Measurements from ENCODE around the gene RASSF1.
A peak's percentile ranks its signal among the peaks of the same experiment; 100 is the strongest.

RASSF1 gene

DNA sequence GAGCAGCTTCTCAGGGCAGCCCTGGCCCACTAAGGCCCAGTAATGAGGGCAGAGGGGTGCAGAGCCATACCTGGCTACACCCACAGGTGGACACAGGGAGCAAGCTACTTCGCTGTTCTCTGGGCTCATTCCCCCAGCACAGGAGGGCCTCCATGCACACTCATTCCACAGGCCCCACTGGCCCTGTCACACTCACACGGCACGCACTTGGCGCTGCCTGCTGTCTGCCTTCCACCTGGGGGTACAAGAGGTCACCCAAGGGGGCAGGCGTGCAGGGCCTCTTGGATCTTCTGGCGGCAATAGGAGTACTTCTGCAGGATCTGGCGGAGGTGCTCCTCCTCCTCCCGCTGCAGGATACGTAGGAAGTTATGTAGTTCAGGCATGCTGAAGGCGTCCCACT, 10.3 kb downstream of the RASSF1 start:
- ChIA-PET CTCF (interaction anchor here (1.3 to 3.5 kb wide), 4 partner anchors 7 to 52 kb away, joined by 3 to 21 read pairs (median 4); partner anchors contain the start of gene RASSF1), POLR2A (no interaction called here)
- DNase-seq = no peak
- H3K27ac ChIP-seq (ENCODE audit: insufficient read depth in 1 of 2, low read depth in 1 of 2, low read length in 2 of 2, poor library complexity in 1 of 2, severe bottlenecking in 2 of 2) = no peak overlapping the region
- 97% methylated on average over 10 of the region's 10 CpGs for WGBS (ENCODE audit: insufficient coverage)
- no peak overlapping the region for H3K4me3 ChIP-seq (ENCODE audit: control insufficient read depth in 1 of 7, extremely low read depth in 1 of 7, insufficient read depth in 4 of 7, low read depth in 2 of 7, low read length in 6 of 7)
- H3K27me3 ChIP-seq (replicated peaks in 2 of 5; ENCODE audit: control insufficient read depth in 4 of 5, insufficient read depth in 5 of 5, low read length in 4 of 5) = no peaks in the 10 kb centered on the region
- peaks cover 5 to 59% (median 52%) of the 10 kb centered on the region in 4 experiments for H3K36me3 ChIP-seq (ENCODE audit: control insufficient read depth in 4 of 4, insufficient read depth in 4 of 4, low read length in 3 of 4)
- peaks cover 0 to 39% (median 31%) of the 10 kb centered on the region in 4 experiments for H3K4me1 ChIP-seq (ENCODE audit: control extremely low read depth in 1 of 4, control insufficient read depth in 4 of 4, insufficient read depth in 4 of 4, low read length in 3 of 4)
- H3K9me3 ChIP-seq (ENCODE audit: control extremely low read depth in 1 of 5, control insufficient read depth in 4 of 5, insufficient read depth in 2 of 5, low read depth in 1 of 5, low read length in 4 of 5) = no peaks in the 10 kb centered on the region

DNA sequence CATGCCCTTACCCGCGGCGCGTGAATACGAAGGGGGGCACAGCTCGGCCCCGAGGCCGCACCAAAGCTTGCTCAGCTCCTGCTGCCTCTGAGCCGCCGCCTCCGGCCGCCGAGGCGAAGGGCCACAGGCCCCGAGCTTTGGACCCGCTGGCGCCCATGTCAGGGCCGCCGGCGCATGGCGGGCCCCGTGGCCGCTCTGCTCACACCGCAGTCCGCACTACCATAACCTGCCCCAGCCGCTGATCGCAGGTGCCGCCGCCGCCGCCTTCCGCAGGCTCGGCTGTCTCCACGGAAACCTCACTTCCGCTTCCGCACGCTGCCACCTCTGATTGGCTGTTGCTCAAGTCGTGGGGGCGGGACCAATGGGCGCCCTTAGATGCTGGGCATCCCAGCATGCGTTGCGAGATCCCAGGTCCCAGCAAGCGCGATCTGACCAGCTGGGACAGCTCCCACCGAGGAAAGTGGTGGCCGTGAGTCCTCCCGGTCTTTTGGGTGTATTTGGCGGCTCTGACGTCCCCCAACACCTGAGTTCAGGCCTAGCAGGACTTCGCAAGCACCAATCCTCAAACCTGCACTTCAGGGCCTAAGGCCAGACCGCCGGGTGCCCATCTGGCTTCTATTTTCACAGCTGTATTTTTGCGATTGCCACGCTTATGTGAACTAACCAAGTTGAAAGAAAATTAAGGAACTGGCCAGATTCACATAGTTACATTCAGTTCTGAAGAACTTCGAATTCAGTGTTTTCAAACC, 12.5 kb downstream of the RASSF1 start, which contains the start of gene TUSC2:
TSS of gene TUSC2 (minus strand) at position 281 of the 749 bp plus-strand sequence. CDS start at position 157, 124 bp downstream.
- H3K27me3 ChIP-seq (replicated peaks in 2 of 5; ENCODE audit: control insufficient read depth in 4 of 5, insufficient read depth in 5 of 5, low read length in 4 of 5) = no peaks in the 10 kb centered on the region
- peak within 1 kb of the TSS; percentile 67 to 87 for H3K27ac ChIP-seq (ENCODE audit: insufficient read depth in 1 of 2, low read depth in 1 of 2, low read length in 2 of 2, poor library complexity in 1 of 2, severe bottlenecking in 2 of 2)
- peaks cover 5 to 47% (median 43%) of the 10 kb centered on the region in 4 experiments for H3K36me3 ChIP-seq (ENCODE audit: control insufficient read depth in 4 of 4, insufficient read depth in 4 of 4, low read length in 3 of 4)
- CTCF ChIA-PET = interaction anchor here (1.0 to 3.5 kb wide), 13 partner anchors 9 to 136 kb away, joined by 3 to 21 read pairs (median 5); partner anchors contain the start of genes GNAT1, HYAL1, HYAL3 and NAA80
- no peaks in the 10 kb centered on the region for H3K9me3 ChIP-seq (ENCODE audit: control extremely low read depth in 1 of 5, control insufficient read depth in 4 of 5, insufficient read depth in 2 of 5, low read depth in 1 of 5, low read length in 4 of 5)
- peak; percentile 96 to 98 (median 97) for DNase-seq
- POLR2A ChIA-PET = interaction anchor here (0.6 to 2.3 kb wide), 7 partner anchors 10 to 1172 kb away, joined by 3 to 31 read pairs (median 5); partner anchors contain the start of genes HYAL1, HYAL3, NAA80 and RASSF1
- peak within 1 kb of the TSS; percentile 67 to 94 (median 84) for H3K4me3 ChIP-seq (ENCODE audit: control insufficient read depth in 1 of 7, extremely low read depth in 1 of 7, insufficient read depth in 4 of 7, low read depth in 2 of 7, low read length in 6 of 7)
- peaks cover 0 to 40% (median 28%) of the 10 kb centered on the region in 4 experiments for H3K4me1 ChIP-seq (ENCODE audit: control extremely low read depth in 1 of 4, control insufficient read depth in 4 of 4, insufficient read depth in 4 of 4, low read length in 3 of 4)
- 3% methylated on average over 49 of the region's 55 CpGs for WGBS (ENCODE audit: insufficient coverage)

DNA sequence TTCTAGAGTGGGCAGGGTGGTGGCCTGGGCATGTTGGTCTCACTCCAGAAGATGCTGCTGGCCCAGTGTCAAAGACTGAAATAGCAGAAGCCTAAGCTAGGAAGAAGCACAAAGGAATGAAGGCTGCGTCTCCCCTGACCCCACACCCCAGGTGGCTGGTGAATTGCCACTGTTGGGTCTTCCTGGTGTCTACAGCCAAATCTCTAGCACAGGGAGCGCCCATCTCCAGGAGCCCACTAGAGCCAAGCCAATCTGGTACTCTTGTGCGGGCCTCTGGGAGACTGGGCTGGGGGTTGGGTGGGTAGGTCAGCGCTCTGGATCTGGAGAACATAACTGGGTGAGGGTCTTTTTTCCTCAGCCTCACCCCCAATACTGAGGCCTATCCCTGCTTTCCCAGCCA, 13.5 kb downstream of the RASSF1 start:
- 83% methylated on average over 1 of the region's 4 CpGs for WGBS (ENCODE audit: insufficient coverage)
- CTCF ChIA-PET = interaction anchor here (0.9 to 3.5 kb wide), 11 partner anchors 8 to 135 kb away, joined by 3 to 21 read pairs (median 5); partner anchors contain the start of genes GNAT1, HYAL1, HYAL3 and NAA80

DNA sequence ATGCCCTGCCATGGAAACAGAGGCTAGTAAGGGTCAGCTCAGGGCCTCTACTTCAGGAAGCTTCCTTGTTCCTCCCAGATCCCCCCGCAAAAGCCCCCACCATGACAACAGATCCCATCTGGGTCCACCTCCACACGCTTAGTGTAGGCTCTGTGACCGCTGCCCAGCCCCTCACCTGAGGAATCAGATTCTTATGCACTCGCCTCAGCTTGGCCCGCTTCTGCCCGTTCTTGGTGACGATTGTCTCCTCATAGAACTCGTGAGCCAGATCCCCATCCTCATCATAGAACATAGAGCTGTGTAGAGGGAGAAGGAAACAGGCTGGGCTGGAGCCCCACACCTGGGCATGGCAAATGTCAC, 14.5 kb downstream of the RASSF1 start:
- WGBS (ENCODE audit: insufficient coverage) = 94% methylated on average over 3 of the region's 8 CpGs
- POLR2A ChIA-PET = no interaction called here
- CTCF ChIA-PET = interaction anchor here (0.9 to 4.2 kb wide), 5 partner anchors 8 to 66 kb away, joined by 3 to 16 read pairs (median 4); no protein-coding TSS in a partner anchor
- Histone ChIP-seq H3K4me3 (ENCODE audit: control insufficient read depth in 1 of 7, extremely low read depth in 1 of 7, insufficient read depth in 4 of 7, low read depth in 2 of 7, low read length in 6 of 7) (no peak overlapping the region), H3K27me3 (replicated peaks in 2 of 5; ENCODE audit: control insufficient read depth in 4 of 5, insufficient read depth in 5 of 5, low read length in 4 of 5) (no peaks in the 10 kb centered on the region), H3K27ac (ENCODE audit: insufficient read depth in 1 of 2, low read depth in 1 of 2, low read length in 2 of 2, poor library complexity in 1 of 2, severe bottlenecking in 2 of 2) (peak overlapping the region in 1 of 2 experiments; percentile 0), H3K36me3 (ENCODE audit: control insufficient read depth in 4 of 4, insufficient read depth in 4 of 4, low read length in 3 of 4) (peaks cover 3 to 31% (median 28%) of the 10 kb centered on the region in 4 experiments), H3K4me1 (ENCODE audit: control extremely low read depth in 1 of 4, control insufficient read depth in 4 of 4, insufficient read depth in 4 of 4, low read length in 3 of 4) (peaks cover 0 to 59% (median 42%) of the 10 kb centered on the region in 4 experiments), H3K9me3 (ENCODE audit: control extremely low read depth in 1 of 5, control insufficient read depth in 4 of 5, insufficient read depth in 2 of 5, low read depth in 1 of 5, low read length in 4 of 5) (no peaks in the 10 kb centered on the region)
- no peak for DNase-seq

More for the DNA sequence above, 13.5 kb downstream of the RASSF1 start:
- Histone ChIP-seq H3K36me3 (ENCODE audit: control insufficient read depth in 4 of 4, insufficient read depth in 4 of 4, low read length in 3 of 4) (peaks cover 5 to 41% (median 37%) of the 10 kb centered on the region in 4 experiments), H3K27me3 (replicated peaks in 2 of 5; ENCODE audit: control insufficient read depth in 4 of 5, insufficient read depth in 5 of 5, low read length in 4 of 5) (no peaks in the 10 kb centered on the region), H3K4me1 (ENCODE audit: control extremely low read depth in 1 of 4, control insufficient read depth in 4 of 4, insufficient read depth in 4 of 4, low read length in 3 of 4) (peaks cover 0 to 49% (median 37%) of the 10 kb centered on the region in 4 experiments), H3K9me3 (ENCODE audit: control extremely low read depth in 1 of 5, control insufficient read depth in 4 of 5, insufficient read depth in 2 of 5, low read depth in 1 of 5, low read length in 4 of 5) (no peaks in the 10 kb centered on the region), H3K27ac (ENCODE audit: insufficient read depth in 1 of 2, low read depth in 1 of 2, low read length in 2 of 2, poor library complexity in 1 of 2, severe bottlenecking in 2 of 2) (peak overlapping the region; percentile 67 to 87), H3K4me3 (ENCODE audit: control insufficient read depth in 1 of 7, extremely low read depth in 1 of 7, insufficient read depth in 4 of 7, low read depth in 2 of 7, low read length in 6 of 7) (peak overlapping the region in 6 of 7 experiments; percentile 67 to 94 (median 86))
- no peak for DNase-seq
- POLR2A ChIA-PET = interaction anchor here (0.9 to 2.3 kb wide), 3 partner anchors 11 to 63 kb away, joined by 5 to 31 read pairs (median 7); partner anchors contain the start of gene HYAL1

DNA sequence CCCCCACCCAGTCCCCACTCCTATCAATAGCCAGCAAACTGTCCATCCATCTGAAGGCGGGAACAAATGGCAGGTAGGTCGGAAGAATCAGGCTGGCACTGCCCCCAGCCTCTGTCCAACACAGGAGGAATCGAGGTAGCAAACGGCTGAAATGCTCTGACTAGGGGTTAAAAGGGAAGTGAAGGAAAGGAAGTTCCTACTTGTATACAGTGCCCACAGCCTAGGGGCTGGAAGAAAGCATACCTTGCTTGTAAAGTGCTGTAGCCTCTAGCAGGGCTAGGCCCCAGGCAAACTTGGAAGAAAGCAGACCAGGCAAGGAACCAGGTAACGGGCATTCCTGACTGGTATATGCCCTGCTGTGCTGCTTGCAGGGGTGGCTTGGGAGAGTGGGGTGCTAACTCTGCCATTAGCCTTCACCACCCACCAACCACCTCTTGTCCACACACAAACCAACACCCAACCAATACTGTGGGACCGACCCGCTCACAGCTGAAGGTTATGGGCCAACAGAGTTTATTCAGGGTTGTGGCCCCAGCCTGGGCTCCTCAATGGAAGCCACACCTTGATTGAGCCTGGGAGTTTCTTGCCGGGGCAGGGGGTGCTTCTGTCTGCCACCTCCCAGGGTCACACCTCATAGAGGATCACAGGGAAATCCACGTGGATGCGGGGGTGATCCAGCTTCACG, 15.0 kb downstream of the RASSF1 start:
- Histone ChIP-seq H3K27ac (ENCODE audit: insufficient read depth in 1 of 2, low read depth in 1 of 2, low read length in 2 of 2, poor library complexity in 1 of 2, severe bottlenecking in 2 of 2) (peak overlapping the region in 1 of 2 experiments; percentile 0), H3K4me3 (ENCODE audit: control insufficient read depth in 1 of 7, extremely low read depth in 1 of 7, insufficient read depth in 4 of 7, low read depth in 2 of 7, low read length in 6 of 7) (no peak overlapping the region), H3K27me3 (replicated peaks in 2 of 5; ENCODE audit: control insufficient read depth in 4 of 5, insufficient read depth in 5 of 5, low read length in 4 of 5) (no peaks in the 10 kb centered on the region), H3K9me3 (ENCODE audit: control extremely low read depth in 1 of 5, control insufficient read depth in 4 of 5, insufficient read depth in 2 of 5, low read depth in 1 of 5, low read length in 4 of 5) (no peaks in the 10 kb centered on the region), H3K4me1 (ENCODE audit: control extremely low read depth in 1 of 4, control insufficient read depth in 4 of 4, insufficient read depth in 4 of 4, low read length in 3 of 4) (peaks cover 0 to 64% (median 45%) of the 10 kb centered on the region in 4 experiments), H3K36me3 (ENCODE audit: control insufficient read depth in 4 of 4, insufficient read depth in 4 of 4, low read length in 3 of 4) (peaks cover 3 to 26% (median 22%) of the 10 kb centered on the region in 4 experiments)
- 76% methylated on average over 7 of the region's 11 CpGs for WGBS (ENCODE audit: insufficient coverage)
- ChIA-PET POLR2A (no interaction called here), CTCF (interaction anchor here (1.2 to 11.6 kb wide), 11 partner anchors 8 to 72 kb away, joined by 3 to 105 read pairs (median 8); partner anchors contain the start of genes HYAL1 and IFRD2)
- no peak for DNase-seq

DNA sequence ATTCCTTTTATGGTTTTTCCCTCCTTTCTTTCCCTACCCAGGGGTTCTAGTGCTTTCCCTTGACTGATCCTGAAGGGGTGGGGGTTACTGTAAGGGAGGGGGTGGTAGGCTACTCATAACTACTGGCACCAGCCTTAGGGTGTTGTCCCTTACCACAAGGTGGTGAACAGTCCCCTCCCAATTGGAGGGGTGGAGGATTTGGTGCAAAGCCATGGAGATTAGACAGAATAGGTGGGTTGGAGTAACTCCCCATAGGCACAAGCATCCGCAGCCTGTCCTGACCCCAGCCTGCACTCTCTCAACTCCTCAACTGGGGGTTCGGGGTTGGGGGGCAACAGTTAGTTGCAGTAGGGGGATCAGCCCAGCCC, 15.5 kb downstream of the RASSF1 start:
- CTCF ChIA-PET = interaction anchor here (0.8 to 11.6 kb wide), 15 partner anchors 9 to 134 kb away, joined by 3 to 105 read pairs (median 8); partner anchors contain the start of genes GNAT1, HYAL1, HYAL3 and IFRD2

More for the DNA sequence above, 15.5 kb downstream of the RASSF1 start:
- no peak overlapping the region for H3K4me3 ChIP-seq (ENCODE audit: control insufficient read depth in 1 of 7, extremely low read depth in 1 of 7, insufficient read depth in 4 of 7, low read depth in 2 of 7, low read length in 6 of 7)
- H3K4me1 ChIP-seq (ENCODE audit: control extremely low read depth in 1 of 4, control insufficient read depth in 4 of 4, insufficient read depth in 4 of 4, low read length in 3 of 4) = peaks cover 0 to 69% (median 50%) of the 10 kb centered on the region in 4 experiments
- no peak overlapping the region for H3K27ac ChIP-seq (ENCODE audit: insufficient read depth in 1 of 2, low read depth in 1 of 2, low read length in 2 of 2, poor library complexity in 1 of 2, severe bottlenecking in 2 of 2)
- DNase-seq = no peak
- peaks cover 3 to 21% (median 19%) of the 10 kb centered on the region in 4 experiments for H3K36me3 ChIP-seq (ENCODE audit: control insufficient read depth in 4 of 4, insufficient read depth in 4 of 4, low read length in 3 of 4)
- WGBS (ENCODE audit: insufficient coverage) = 100% methylated on average over 1 of the region's 2 CpGs
- POLR2A ChIA-PET = no interaction called here
- H3K27me3 ChIP-seq (replicated peaks in 2 of 5; ENCODE audit: control insufficient read depth in 4 of 5, insufficient read depth in 5 of 5, low read length in 4 of 5) = no peaks in the 10 kb centered on the region
- H3K9me3 ChIP-seq (ENCODE audit: control extremely low read depth in 1 of 5, control insufficient read depth in 4 of 5, insufficient read depth in 2 of 5, low read depth in 1 of 5, low read length in 4 of 5) = no peaks in the 10 kb centered on the region

Data from common myeloid progenitor, CD34-positive (primary cell).